Measurements from ENCODE around the gene SIK2.

Gene SIK2

GRCh38 chr11:111606986-111607385, 4.7 kb downstream of the SIK2 start:
- ChIA-PET POLR2A (no interaction called here), CTCF (no interaction called here)
- no peak for DNase-seq (ENCODE audit: extremely low spot score)
- no peak for TF ChIP-seq CTCF (IDR thresholded peaks at IDR 0.05; ENCODE audit: control extremely low read depth, extremely low read depth, low read depth, missing control alignments)

GRCh38 chr11:111607751-111608150, 5.5 kb downstream of the SIK2 start:
- DNase-seq (ENCODE audit: extremely low spot score): no peak

GRCh38 chr11:111612224-111612623, 10.0 kb downstream of the SIK2 start:
- CTCF ChIA-PET: interaction anchor here (1.0 to 2.6 kb wide), 5 partner anchors 8 to 165 kb away, joined by 3 to 13 read pairs (median 4); partner anchors contain the start of gene SIK2
- no peak for DNase-seq (ENCODE audit: extremely low spot score)
- POLR2A ChIA-PET: no interaction called here
- no peak for TF ChIP-seq CTCF (IDR thresholded peaks at IDR 0.05; ENCODE audit: control extremely low read depth, extremely low read depth, low read depth, missing control alignments)

More at GRCh38 chr11:111607751-111608150, 5.5 kb downstream of the SIK2 start:
- ChIA-PET CTCF (no interaction called here), POLR2A (no interaction called here)
- no peak for TF ChIP-seq CTCF (IDR thresholded peaks at IDR 0.05; ENCODE audit: control extremely low read depth, extremely low read depth, low read depth, missing control alignments)

GRCh38 chr11:111617286-111617685, 15.0 kb downstream of the SIK2 start:
- no peak for TF ChIP-seq CTCF (IDR thresholded peaks at IDR 0.05; ENCODE audit: control extremely low read depth, extremely low read depth, low read depth, missing control alignments)
- DNase-seq (ENCODE audit: extremely low spot score): no peak
- ChIA-PET CTCF (interaction anchor here (1.1 to 8.3 kb wide), 3 partner anchors 14 to 150 kb away, joined by 3 to 52 read pairs (median 4); partner anchors contain the start of gene SIK2), POLR2A (no interaction called here)

GRCh38 chr11:111620518-111620917, 18.3 kb downstream of the SIK2 start:
- DNase-seq (ENCODE audit: extremely low spot score): no peak
- no peak for TF ChIP-seq CTCF (IDR thresholded peaks at IDR 0.05; ENCODE audit: control extremely low read depth, extremely low read depth, low read depth, missing control alignments)
- ChIA-PET CTCF (interaction anchor here (1.0 to 8.3 kb wide), 3 partner anchors 17 to 221 kb away, joined by 3 to 52 read pairs (median 9); partner anchors contain the start of gene SIK2), POLR2A (no interaction called here)

GRCh38 chr11:111623527-111624030, 21.3 kb downstream of the SIK2 start:
- peak; percentile 14 for DNase-seq (ENCODE audit: extremely low spot score)
- CTCF ChIA-PET: no interaction called here
- TF ChIP-seq CTCF (IDR thresholded peaks at IDR 0.05; ENCODE audit: control extremely low read depth, extremely low read depth, low read depth, missing control alignments): no peak
- POLR2A ChIA-PET: no interaction called here
